GM12864 (cell line): Measurements from ENCODE around the gene KCTD4.

Experiments
- DNase-seq: peaks from one replicate; pipeline ENCODE4 v3.0.0-alpha.2; 2011; ENCODE audit warnings: low read depth
- H3K4me3 ChIP-seq: 2 replicates; pipeline ENCODE4 v1.5.1; 2011; ENCODE audit warnings: mild to moderate bottlenecking, low read depth, low read length, control low read depth
- CTCF ChIP-seq: IDR thresholded peaks from 2 replicates; pipeline ENCODE4 v1.5.1; 2011; ENCODE audit warnings: low read depth, mild to moderate bottlenecking, moderate library complexity, low read length, control low read depth, inconsistent platforms; ENCODE audit errors: missing control alignments

Gene KCTD4

GRCh38 chr13:45219123-45219891, 18.5 kb upstream of the KCTD4 start:
- TF ChIP-seq CTCF: no peak
- H3K4me3 ChIP-seq: no peak overlapping the region
- no peak for DNase-seq

- no peak for DNase-seq
- TF ChIP-seq CTCF: no peak
These were observed 17.8 kb upstream of the KCTD4 start for GRCh38 chr13:45218689-45219088.

GRCh38 chr13:45216193-45216592, 15.3 kb upstream of the KCTD4 start:
- no peak for TF ChIP-seq CTCF
- H3K4me3 ChIP-seq: no peak overlapping the region
- no peak for DNase-seq

More at GRCh38 chr13:45218689-45219088, 17.8 kb upstream of the KCTD4 start:
- no peak overlapping the region for H3K4me3 ChIP-seq

- no peak for DNase-seq
- H3K4me3 ChIP-seq: no peak overlapping the region
- no peak for TF ChIP-seq CTCF
These were observed 14.7 kb upstream of the KCTD4 start for GRCh38 chr13:45215392-45216077.

GRCh38 chr13:45209229-45209628, 8.4 kb upstream of the KCTD4 start:
- DNase-seq: no peak
- H3K4me3 ChIP-seq: no peak overlapping the region
- TF ChIP-seq CTCF: no peak

- DNase-seq: no peak
- H3K4me3 ChIP-seq: no peak overlapping the region
- no peak for TF ChIP-seq CTCF
These were observed 7.3 kb upstream of the KCTD4 start for GRCh38 chr13:45208132-45208531.
